AG09319 (cell line): Measurements from ENCODE around the gene FOXO3.
"Not testable (repeated sequence)": the region's sequence is repeated elsewhere in the genome, so short reads cannot be mapped to it uniquely, and the experiment has no call there.

ENCODE experiments used
- DNase-seq: peaks from one replicate; pipeline ENCODE4 v3.0.0-alpha.2; 2010; ENCODE audit warnings: low read depth; ENCODE audit errors: extremely low read depth
- CTCF ChIP-seq: IDR thresholded peaks from 2 replicates; pipeline ENCODE4 v1.5.1; 2011; ENCODE audit warnings: low read depth, mild to moderate bottlenecking, inconsistent platforms, low read length, moderate library complexity

Gene FOXO3

DNA sequence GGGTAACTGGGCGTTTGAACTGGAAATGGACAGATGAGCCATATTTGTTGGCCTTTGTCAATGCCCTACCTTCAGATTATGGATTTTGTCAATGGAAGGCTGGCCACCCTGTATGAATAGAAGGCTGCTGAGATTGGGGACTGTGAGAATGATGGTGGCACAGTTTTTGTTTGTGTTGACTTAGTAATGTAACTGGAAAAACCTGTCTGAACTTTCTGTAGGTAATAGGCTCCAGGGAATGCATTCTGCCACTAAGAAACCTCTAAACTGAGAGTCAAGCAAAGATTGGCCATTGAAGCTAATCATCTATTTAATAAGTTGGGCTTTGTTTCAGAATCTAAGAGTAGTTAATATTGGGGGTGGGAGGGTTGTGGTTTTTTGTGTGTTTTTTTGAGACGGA, 97.5 kb downstream of the FOXO3 start:
- no peak for TF ChIP-seq CTCF
- DNase-seq, result no peak

DNA sequence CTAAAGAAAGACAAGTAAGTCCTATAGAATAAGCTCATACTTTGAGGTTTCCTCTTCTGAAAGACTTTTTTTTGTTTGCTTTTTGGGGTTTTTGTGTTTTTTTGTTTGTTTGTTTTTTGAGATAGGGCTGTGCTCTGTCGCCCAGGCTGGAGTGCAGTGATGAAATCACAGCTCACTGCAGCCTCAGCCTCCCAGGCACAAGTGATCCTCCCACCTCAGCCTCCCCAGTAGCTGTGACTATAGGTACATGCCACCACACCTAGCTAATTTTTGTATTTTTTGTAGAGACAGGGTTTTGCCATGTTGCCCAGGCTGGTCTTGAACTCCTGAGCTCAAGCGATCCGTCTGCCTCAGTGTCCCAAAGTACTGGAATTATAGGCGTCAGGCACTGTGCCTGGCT, 98.1 kb downstream of the FOXO3 start:
- not testable (repeated sequence) for DNase-seq

- no peak for DNase-seq
- no peak for TF ChIP-seq CTCF
Observed at GRCh38 chr6:108660251-108660650, 99.5 kb downstream of the FOXO3 start.

DNA sequence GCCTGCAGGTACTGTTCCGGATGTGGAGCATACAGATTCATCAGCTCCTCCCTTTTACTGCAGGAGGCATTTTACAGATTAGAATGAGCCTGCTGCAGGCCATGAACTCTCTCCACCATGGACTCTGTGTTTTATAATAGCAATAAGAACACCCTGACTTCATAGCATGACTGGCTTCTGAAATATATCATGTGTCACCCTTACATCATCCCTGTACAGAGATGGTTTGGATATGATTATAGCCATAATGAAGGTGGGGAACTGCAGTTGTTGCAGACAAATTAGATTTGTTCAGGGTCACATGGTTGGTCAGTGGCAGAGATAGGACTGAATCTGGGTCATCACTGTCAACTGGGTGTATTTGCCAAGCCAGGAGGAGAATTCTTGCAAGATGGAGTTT, 100.7 kb downstream of the FOXO3 start:
- peak; percentile 27 for DNase-seq

DNA sequence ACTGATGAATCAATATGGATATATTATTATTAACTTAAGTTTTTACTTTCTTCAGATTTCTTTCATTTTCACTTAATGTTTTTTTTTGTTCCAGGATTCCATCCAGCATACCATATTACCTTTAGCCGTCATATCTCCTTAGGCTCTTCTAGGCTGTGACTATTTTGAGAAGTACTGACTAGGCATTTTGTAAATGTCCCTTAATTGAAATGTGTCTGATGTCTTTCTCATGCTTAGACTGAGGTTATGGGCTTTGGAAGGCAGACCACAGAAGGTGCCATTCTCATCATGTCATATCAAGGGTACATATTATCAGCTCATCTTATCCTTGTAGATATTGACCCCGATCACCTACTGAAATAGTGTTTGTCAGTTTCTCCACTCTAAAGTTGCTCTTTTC, 101.3 kb downstream of the FOXO3 start:
- TF ChIP-seq CTCF, result no peak

More for the DNA sequence above, 100.7 kb downstream of the FOXO3 start:
- TF ChIP-seq CTCF, result no peak

DNA sequence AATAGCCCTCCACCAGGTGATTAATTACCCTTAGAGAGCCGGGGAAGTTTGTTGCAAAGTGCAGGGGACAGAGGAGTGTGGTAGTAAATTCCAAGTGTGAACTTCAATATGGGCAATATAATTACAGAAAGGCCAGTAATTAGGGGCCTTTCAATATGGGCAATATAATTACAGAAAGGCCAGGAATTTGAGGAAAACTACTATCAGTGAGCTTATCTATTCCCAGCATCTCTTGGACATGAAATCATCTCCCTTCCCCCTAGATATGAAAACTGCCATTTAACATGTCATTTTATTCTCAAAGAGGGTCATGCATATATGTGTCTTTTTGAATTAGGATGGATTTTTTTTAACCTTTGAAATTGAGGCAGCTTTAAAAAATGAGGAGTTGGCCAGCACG, 102.0 kb downstream of the FOXO3 start:
- no peak for DNase-seq
- no peak for TF ChIP-seq CTCF

More for the DNA sequence above, 101.3 kb downstream of the FOXO3 start:
- DNase-seq, result no peak

- DNase-seq, result not testable (repeated sequence)
Observed at GRCh38 chr6:108663494-108664064, 102.9 kb downstream of the FOXO3 start.

DNA sequence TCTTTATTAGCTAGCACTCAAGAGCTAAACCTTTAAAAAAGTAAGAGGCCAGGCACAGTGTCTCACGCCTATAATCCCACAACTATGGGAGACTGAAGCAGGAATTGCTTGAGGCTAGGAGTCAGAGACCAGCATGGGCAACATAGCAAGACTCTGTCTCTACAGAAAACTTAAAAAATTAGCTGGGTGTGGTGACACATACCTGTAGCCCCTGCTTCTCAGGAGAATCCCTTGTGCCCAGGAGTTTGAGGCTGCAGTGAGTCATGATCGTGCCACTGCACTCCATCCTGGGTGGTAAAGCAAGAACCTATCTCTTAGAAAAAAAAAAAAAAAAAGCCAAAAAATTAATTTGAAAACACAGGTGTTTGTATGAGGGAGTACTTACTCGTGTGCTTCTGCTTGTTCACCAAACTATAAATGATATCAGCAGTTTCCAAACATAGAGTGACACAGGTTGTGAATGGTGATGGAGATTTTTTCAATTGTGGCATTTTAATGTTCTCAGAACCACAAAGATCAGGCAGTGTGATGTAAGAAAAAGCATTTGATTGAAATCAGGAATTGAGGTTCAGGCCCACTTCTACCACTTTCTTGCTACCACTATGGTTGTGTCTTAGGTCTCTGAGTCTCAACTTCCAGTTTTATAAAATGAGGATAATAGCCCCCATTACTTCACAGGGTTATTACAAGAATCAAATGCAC, 104.9 kb downstream of the FOXO3 start:
- DNase-seq, result no peak
- no peak for TF ChIP-seq CTCF
